Measurements from ENCODE around the gene PRRT4. TPM values are rescaled to one million over a fixed set of nuclear protein-coding genes. Genes with fewer than 3 reads are reported as not detected.

Gene PRRT4
- total RNA-seq, 3 donors from 2014 or later = 0.43 to 3.1 TPM; not detected in 1

DNA sequence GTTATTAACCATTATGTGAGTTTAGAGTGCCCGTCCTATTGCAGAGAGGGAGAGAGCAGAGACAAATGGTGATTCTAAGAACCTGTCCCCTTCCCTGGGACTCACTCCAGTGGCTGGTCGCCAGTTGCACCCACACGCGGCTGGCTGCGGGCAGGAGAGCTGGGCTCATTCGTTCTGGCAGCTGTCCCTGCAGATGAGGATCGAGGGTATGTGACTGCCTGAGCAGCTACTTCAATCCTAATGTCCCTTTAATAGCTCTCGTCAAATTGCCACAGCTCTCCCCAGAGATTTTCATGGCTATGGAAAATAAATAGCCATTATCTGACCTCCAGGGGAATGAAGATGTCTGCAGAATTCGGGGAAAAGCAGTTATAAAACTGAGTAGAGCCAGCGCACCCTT, 59.4 kb downstream of the PRRT4 start:
- Histone ChIP-seq H3K4me1 (ENCODE audit: low read depth) (no peaks in the 10 kb centered on the region), H3K9me3 (no peaks in the 10 kb centered on the region), H3K36me3 (ENCODE audit: low read depth) (no peaks in the 10 kb centered on the region), H3K4me3 (no peak overlapping the region)
- intact Hi-C loops (cut with DNase I, micrococcal nuclease) = no loop called here
- TF ChIP-seq, protein P1, sequence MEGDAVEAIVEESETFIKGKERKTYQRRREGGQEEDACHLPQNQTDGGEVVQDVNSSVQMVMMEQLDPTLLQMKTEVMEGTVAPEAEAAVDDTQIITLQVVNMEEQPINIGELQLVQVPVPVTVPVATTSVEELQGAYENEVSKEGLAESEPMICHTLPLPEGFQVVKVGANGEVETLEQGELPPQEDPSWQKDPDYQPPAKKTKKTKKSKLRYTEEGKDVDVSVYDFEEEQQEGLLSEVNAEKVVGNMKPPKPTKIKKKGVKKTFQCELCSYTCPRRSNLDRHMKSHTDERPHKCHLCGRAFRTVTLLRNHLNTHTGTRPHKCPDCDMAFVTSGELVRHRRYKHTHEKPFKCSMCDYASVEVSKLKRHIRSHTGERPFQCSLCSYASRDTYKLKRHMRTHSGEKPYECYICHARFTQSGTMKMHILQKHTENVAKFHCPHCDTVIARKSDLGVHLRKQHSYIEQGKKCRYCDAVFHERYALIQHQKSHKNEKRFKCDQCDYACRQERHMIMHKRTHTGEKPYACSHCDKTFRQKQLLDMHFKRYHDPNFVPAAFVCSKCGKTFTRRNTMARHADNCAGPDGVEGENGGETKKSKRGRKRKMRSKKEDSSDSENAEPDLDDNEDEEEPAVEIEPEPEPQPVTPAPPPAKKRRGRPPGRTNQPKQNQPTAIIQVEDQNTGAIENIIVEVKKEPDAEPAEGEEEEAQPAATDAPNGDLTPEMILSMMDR (IDR thresholded peaks at IDR 0.05) = no peak
- no peak for DNase-seq
- ATAC-seq = no peak

Other genes with a start within 250 kb of the PRRT4 start
- under 1 TPM in 2 of 3 donors, not detected in 1; 0.09 to 0.22 TPM for gene LEP, start 120.4 kb downstream of the PRRT4 start, total RNA-seq
- gene RBM28, start 17.8 kb downstream of the PRRT4 start, total RNA-seq = 10 to 100 TPM; 23.6 to 34.3 (median 27.1) TPM
- gene IMPDH1, start 48.3 kb upstream of the PRRT4 start, total RNA-seq = 10 to 100 TPM; 21.3 to 37.0 (median 35.5) TPM
- gene HILPDA, start 94.2 kb upstream of the PRRT4 start, total RNA-seq = 1 to 10 TPM; 5.8 to 9.8 (median 6.6) TPM
- 10 to 100 TPM; 24.1 to 29.4 (median 28.4) TPM for gene METTL2B, start 115.1 kb upstream of the PRRT4 start, total RNA-seq

Data from mucosa of descending colon (tissue), 3 donors.